Right lobe of liver (tissue), 6 donors: ENCODE data around the gene FAM168B. TPM values are rescaled to one million over a fixed set of nuclear protein-coding genes. Genes with fewer than 3 reads are reported as not detected.

Experiments used
- ATAC-seq, 4 donors: fragments of 200-7000 bp; cut with Tn5 transposase; one replicate each; pipeline ENCODE4 v1.9.1; 2020; ENCODE audit warnings: mild to moderate bottlenecking in 4 of 4, moderate library complexity in 4 of 4
- DNase-seq, 3 donors: peaks; one replicate each; pipeline ENCODE4 v3.0.0-alpha.2; 2020
- H3K27ac ChIP-seq, 3 donors: fragments of 200-600 bp; one replicate each; pipeline ENCODE4 v1.8.0; 2022
- H3K27me3 ChIP-seq, 2 donors: fragments of 200-600 bp; one replicate each; pipeline ENCODE4 v1.8.0; 2022
- H3K36me3 ChIP-seq, 4 donors: fragments of 200-600 bp; sonication (generic) in 1 of 4; one replicate each; pipeline versions ENCODE4 v1.5.1 to v1.8.0; 2017 to 2022; ENCODE audit warnings: control low read depth in 1 of 4
- H3K4me1 ChIP-seq, 4 donors: fragments of 200-600 bp; sonication (generic) in 1 of 4; one replicate each; pipeline versions ENCODE4 v1.5.1 to v1.8.0; 2017 to 2022; ENCODE audit warnings: control low read depth in 1 of 4
- H3K4me3 ChIP-seq, 3 donors: fragments of 200-600 bp; one replicate each; pipeline ENCODE4 v1.8.0; 2022
- H3K9me3 ChIP-seq, 4 donors: fragments of 200-600 bp; sonication (generic) in 1 of 4; one replicate each; pipeline versions ENCODE4 v1.5.1 to v1.8.0; 2017 to 2022; ENCODE audit warnings: control low read depth in 1 of 4
- POLR2A ChIP-seq: fragments of 450-650 bp; IDR thresholded peaks from one replicate; pipeline ENCODE4 v1.6.1; 2017; ENCODE audit warnings: antibody characterized with exemption, mild to moderate bottlenecking
- WGBS: methylation state at CpG from one replicate; pipeline ENCODE4 v1.1.6; 2018; ENCODE audit warnings: low coverage, low lambda C conversion rate; ENCODE audit not compliant: insufficient coverage; ENCODE audit errors: missing lambda C conversion rate; 5-methylcytosine and 5-hydroxymethylcytosine counted together
- intact Hi-C, 2 donors: fragments of 100-400 bp; cut with DNase I; formaldehyde crosslinking; loops; one replicate each; pipeline versions ENCODE4 v1.11.2 to v1.14.1; 2022
- total RNA-seq, 6 experiments: library from RNA; depleted of rRNA in 2 of 6; stranded (reverse); fragments of >200 nt in 2 of 6; fragmentation: NEBNext Ultra II Directional in 3 of 6; extraction: Animal tissue kit (Norgen Biotek cat#: 25700) in 3 of 6; gene quantifications; one replicate each; pipeline versions ENCODE4 v1.1.0 to v1.2.4, GENCODE V29; 2016 to 2023
- TF ChIP-seq, protein P1 (sequence below), 4 donors: fragments of 200-600 bp in 3 of 4; fragments of 450-650 bp in 1 of 4; IDR thresholded peaks; one replicate each; pipeline versions ENCODE4 v1.5.1 to v1.8.0; 2016 to 2022; ENCODE audit warnings: antibody characterized with exemption in 4 of 4, mild to moderate bottlenecking in 2 of 4
- donor health status: DM: no; HTN: yes; CAD: no.
- donor health status: DM: no; HTN: no; CAD: no.
- donor health status: DM: no; HTN: no; CAD: no.
- donor health status: DM: no; HTN: yes; CAD: no.
- donor health status: DM: no; HTN: yes; CAD: no.

The FAM168B gene
- total RNA-seq, 6 experiments from 2014 or later: 28.1 to 69.7 (median 33.9) TPM

DNA sequence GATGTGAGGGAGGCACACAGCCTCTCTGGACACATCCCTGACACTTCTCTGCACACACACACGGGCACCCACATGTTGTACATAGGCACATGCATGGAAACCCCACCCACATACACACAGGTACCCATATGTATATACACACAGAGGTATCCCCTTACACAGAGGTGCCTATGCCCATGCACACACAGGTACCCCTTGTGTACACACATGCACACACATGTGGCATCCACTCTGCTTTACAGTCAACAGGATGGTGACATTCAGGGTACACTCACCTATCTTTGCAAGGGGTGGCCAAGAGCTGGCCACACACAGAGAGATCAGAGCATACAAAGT, 59.5 kb downstream of the FAM168B start:
- DNase-seq: no peak
- no peak for ATAC-seq
- 20% methylated on average over 1 of the region's 1 CpG for WGBS

DNA sequence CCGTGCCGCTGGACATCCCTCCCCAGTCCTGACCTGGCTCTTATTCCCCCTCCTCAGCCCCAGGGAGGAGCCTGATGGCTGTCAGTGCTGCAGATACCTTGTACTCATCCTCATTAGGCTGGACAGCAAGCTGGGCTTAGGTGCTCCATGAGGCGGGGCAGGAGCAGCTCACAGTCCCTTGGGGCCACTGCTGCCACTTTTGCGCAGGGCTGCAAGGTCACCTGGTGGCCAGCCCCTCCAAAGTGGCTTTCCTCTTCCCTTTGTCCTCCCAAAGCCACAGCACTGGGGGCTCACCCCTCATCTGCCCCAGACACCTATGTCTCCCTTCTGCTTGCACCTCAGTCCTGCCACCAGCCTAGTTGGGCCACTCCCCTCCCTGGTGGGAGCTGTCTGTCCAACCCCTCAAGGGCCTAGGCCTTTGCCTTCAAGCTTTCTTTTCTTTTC, 60.8 kb downstream of the FAM168B start:
- H3K9me3 ChIP-seq: no peaks in the 10 kb centered on the region
- no peak overlapping the region for H3K27ac ChIP-seq
- TF ChIP-seq, protein P1, sequence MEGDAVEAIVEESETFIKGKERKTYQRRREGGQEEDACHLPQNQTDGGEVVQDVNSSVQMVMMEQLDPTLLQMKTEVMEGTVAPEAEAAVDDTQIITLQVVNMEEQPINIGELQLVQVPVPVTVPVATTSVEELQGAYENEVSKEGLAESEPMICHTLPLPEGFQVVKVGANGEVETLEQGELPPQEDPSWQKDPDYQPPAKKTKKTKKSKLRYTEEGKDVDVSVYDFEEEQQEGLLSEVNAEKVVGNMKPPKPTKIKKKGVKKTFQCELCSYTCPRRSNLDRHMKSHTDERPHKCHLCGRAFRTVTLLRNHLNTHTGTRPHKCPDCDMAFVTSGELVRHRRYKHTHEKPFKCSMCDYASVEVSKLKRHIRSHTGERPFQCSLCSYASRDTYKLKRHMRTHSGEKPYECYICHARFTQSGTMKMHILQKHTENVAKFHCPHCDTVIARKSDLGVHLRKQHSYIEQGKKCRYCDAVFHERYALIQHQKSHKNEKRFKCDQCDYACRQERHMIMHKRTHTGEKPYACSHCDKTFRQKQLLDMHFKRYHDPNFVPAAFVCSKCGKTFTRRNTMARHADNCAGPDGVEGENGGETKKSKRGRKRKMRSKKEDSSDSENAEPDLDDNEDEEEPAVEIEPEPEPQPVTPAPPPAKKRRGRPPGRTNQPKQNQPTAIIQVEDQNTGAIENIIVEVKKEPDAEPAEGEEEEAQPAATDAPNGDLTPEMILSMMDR (IDR thresholded peaks at IDR 0.05): no peak
- no peak for TF ChIP-seq POLR2A
- no peak overlapping the region for H3K4me3 ChIP-seq
- H3K36me3 ChIP-seq: no peaks in the 10 kb centered on the region
- H3K27me3 ChIP-seq: peaks cover 0 to 5% of the 10 kb centered on the region in 2 donors
- H3K4me1 ChIP-seq: no peaks in the 10 kb centered on the region
- WGBS: 57% methylated on average over 2 of the region's 4 CpGs
- intact Hi-C loops: no loop called here
- DNase-seq: no peak
- ATAC-seq: no peak

More for the DNA sequence above, 59.5 kb downstream of the FAM168B start:
- Histone ChIP-seq H3K27ac (no peak overlapping the region), H3K36me3 (no peaks in the 10 kb centered on the region), H3K27me3 (peaks cover 0 to 5% of the 10 kb centered on the region in 2 donors), H3K9me3 (no peaks in the 10 kb centered on the region), H3K4me3 (no peak overlapping the region), H3K4me1 (no peaks in the 10 kb centered on the region)
- TF ChIP-seq POLR2A: no peak
- TF ChIP-seq, protein P1 (IDR thresholded peaks at IDR 0.05): no peak
- intact Hi-C loops: no loop called here

DNA sequence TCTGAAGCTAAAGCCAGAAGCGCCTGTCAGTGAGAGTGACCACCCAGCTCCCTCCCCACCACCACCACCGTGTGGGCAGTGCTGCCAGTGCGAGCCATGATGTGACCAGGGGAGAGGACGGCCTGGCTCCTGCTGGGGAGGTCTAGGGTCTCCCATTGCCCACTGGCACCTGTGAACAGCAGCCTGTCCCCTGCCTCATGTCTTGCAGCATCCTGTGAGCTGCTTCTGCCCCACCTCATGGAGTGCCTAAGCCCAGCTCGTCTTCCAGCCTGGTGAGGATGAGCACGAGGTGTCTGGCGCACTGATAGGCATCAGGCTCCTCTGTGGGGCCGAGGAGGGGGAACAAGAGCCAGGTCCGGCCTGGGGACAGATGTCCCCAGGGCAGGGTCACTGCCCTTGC, 61.4 kb downstream of the FAM168B start:
- Histone ChIP-seq H3K4me1 (no peaks in the 10 kb centered on the region), H3K4me3 (no peak overlapping the region), H3K36me3 (no peaks in the 10 kb centered on the region), H3K27ac (no peak overlapping the region), H3K9me3 (no peaks in the 10 kb centered on the region), H3K27me3 (peaks cover 0 to 5% of the 10 kb centered on the region in 2 donors)
- ATAC-seq: no peak
- no peak for DNase-seq
- 51% methylated on average over 2 of the region's 9 CpGs for WGBS
- TF ChIP-seq, protein P1 (IDR thresholded peaks at IDR 0.05): no peak
- TF ChIP-seq POLR2A: no peak
- intact Hi-C loops: no loop called here

DNA sequence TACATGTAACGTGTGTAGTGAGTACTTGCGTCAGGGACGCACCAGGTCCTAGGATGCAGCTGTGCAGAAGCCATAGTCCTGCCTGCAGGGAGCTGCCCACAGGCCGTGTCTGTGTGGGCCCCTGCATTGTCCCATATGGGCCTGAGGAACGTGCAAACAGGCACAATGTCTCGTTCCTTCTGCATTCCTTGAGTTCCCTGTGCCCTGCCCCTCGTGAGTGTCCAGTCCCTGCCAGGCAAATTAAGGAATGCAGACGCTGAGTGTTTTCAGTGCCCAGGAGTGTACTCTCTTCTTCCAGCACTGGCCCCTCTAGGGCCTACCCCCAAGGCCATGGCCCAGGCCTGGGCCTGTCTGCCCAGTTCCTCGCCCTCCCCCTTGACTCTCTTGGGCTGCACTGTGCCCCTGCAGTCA, 61.8 kb downstream of the FAM168B start:
- H3K4me3 ChIP-seq: no peak overlapping the region
- TF ChIP-seq POLR2A: no peak
- TF ChIP-seq, protein P1 (IDR thresholded peaks at IDR 0.05): no peak
- intact Hi-C loops: no loop called here
- H3K36me3 ChIP-seq: no peaks in the 10 kb centered on the region
- no peaks in the 10 kb centered on the region for H3K4me1 ChIP-seq
- DNase-seq: no peak
- peaks cover 0 to 5% of the 10 kb centered on the region in 2 donors for H3K27me3 ChIP-seq
- no CpG with 5 or more reads among the region's 9 CpGs for WGBS
- no peak overlapping the region for H3K27ac ChIP-seq
- no peak for ATAC-seq
- H3K9me3 ChIP-seq: no peaks in the 10 kb centered on the region

DNA sequence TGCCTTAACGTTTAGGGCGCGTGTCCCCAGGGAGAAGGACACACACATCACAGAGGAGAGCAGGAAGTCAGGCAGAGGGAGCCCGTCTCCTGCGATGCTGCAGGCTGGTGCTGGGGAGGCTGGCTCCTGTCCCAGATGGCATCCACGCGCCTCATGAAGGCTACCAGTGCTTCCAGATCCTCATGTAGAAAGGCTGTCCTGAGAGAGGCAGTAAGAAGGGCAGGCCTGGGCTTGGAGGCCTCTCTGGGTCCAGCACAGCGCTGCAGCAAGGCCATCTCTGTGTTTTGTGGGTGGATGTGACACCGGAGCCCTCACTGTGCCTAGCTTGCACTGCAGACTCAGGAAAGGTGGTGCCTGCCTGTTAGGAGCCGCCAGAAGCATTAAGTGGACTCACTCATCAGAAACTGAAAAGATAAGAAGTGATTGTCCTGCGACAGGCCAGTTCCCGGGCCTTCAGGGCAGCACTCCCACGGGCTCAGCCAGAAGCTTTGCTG, 62.7 kb downstream of the FAM168B start:
- ATAC-seq: no peak
- WGBS: 39% methylated on average over 6 of the region's 13 CpGs
- no peak overlapping the region for H3K4me3 ChIP-seq
- H3K27me3 ChIP-seq: peaks cover 0 to 2% of the 10 kb centered on the region in 2 donors
- no peaks in the 10 kb centered on the region for H3K36me3 ChIP-seq
- H3K27ac ChIP-seq: no peak overlapping the region
- DNase-seq: no peak
- intact Hi-C loops: no loop called here
- H3K9me3 ChIP-seq: no peaks in the 10 kb centered on the region
- no peaks in the 10 kb centered on the region for H3K4me1 ChIP-seq
- TF ChIP-seq, protein P1 (IDR thresholded peaks at IDR 0.05): no peak
- TF ChIP-seq POLR2A: no peak
